ENCODE data around the gene MCM9.

MCM9 gene

DNA sequence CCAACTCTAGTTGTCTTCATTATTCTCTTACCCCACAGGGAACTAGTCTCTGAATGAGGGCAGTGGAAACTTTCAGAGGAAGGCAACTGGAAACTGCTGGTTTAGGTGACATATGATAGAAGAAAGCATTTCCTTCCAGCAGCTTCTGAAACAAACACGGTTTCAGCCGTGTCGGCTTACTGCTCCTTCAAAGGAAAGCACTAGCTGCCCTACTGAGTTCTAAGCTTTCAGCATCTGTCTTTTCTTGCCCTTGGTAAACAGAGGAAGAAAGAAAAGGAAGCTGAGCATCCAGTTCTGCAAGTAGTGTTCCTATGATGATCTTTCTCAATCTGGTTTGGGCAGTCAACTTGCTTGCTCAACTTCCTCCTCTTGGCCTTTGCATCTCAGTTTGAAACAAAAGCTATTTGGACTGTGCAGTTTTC lies 166.0 kb downstream of the MCM9 start:
- DNase-seq (ENCODE audit: low spot score), result no peak

DNA sequence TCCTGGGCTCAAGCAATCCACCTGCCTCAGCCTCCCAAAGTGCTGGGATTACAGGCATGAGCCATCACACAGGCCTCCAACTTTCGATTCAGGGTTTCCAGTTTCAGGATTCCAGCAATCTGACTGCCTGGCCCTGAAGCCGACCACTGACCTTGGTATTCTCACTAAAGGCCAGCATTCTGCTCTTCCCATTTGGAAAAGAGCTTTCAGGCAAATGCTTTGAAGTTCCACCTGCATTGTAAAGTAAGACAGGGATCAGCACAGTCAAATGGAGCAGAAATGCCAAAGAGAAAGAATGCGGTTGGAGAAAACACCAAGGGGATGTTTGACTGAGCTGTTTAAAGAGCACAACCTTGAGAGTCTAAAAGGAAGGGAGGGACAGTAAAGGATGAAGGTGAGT lies 166.5 kb downstream of the MCM9 start:
- DNase-seq (ENCODE audit: low spot score), result no peak

GRCh38 chr6:118765316-118765715 lies 169.6 kb downstream of the MCM9 start:
- peak; percentile 12 for DNase-seq (ENCODE audit: low spot score)

DNA sequence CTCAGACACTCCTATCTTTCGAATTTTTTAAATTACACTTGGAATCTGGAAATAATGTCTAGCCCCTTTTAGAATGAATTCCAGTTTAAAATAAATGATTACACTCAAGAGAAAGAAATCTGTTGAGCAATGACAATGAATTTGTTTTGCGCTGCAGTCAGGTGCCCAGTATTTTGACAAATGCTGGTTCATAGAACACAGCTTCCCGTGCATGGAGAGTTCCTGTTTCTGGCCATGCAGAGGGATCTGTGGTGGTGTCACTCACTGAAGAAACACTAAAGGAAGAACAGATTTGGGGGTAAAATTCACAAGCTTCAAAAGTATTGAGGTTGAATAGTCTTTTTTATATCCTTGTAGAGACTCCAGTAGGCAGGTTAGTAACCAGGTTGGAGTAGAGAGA lies 170.2 kb downstream of the MCM9 start:
- no peak for DNase-seq (ENCODE audit: low spot score)
